GM19455 (cell line): ENCODE data around the gene DBF4.

Experiments used
- ATAC-seq: cut with Tn5 transposase; IDR thresholded peaks from one replicate; pipeline ENCODE4 v1.9.1; 2021; ENCODE audit not compliant: unreplicated experiment

Gene DBF4

DNA sequence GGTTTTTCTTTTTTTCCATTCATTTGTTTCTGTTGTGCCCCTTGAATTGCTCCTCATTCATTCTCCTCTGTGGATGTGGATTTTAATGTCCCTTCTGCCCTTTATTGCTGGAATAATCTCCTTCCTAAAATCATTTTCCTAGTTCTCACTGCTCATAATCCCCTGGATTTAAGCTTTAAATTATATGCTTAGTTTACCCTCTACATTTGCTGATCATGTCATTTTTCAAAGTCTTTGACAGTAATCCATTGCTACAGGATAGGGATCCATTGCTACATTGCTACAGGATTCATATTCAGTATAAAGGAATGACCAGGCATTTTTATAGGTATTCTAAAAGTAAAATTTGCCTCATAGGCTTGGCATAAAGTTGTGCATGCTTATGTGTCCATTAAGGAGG is 72.1 kb downstream of the DBF4 start:
- no peak for ATAC-seq
